H1 (cell line): Measurements from ENCODE around the gene C19orf47. TPM values are rescaled to one million over a fixed set of nuclear protein-coding genes. Genes with fewer than 3 reads are reported as not detected.

ENCODE experiments used
- CTCF ChIA-PET: fragments of 300-600 bp; sonication (Branson Sonifier 250); formaldehyde crosslinking; loops from one replicate; lab custom pipeline; 2021; ENCODE audit not compliant: partially characterized antibody; lab: Charles Lee
- POLR2A ChIA-PET: fragments of 300-600 bp; sonication (Branson Sonifier 250); formaldehyde crosslinking; loops from one replicate; lab custom pipeline; 2021; ENCODE audit warnings: inconsistent platforms; ENCODE audit not compliant: partially characterized antibody; lab: Charles Lee
- DNase-seq, 2 experiments: peaks; one replicate each; pipeline versions ENCODE4 v3.0.0 to v3.0.0-alpha.2; 2010 to 2022; ENCODE audit warnings: low spot score in 2 of 2, low read depth in 1 of 2, mixed read lengths in 1 of 2
- FAIRE-seq: peaks from 2 replicates; lab custom pipeline; 2011; peaks lifted over from hg19 to GRCh38; lab: Jason Lieb, UNC
- H2AFZ ChIP-seq: 2 replicates; pipeline ENCODE4 v1.8.1; 2012; ENCODE audit warnings: low read length, inconsistent platforms
- H2AK5ac ChIP-seq: 2 replicates; pipeline ENCODE4 v1.6.1; 2013; ENCODE audit warnings: low read depth, low read length
- H2BK120ac ChIP-seq: replicated peaks from 2 replicates; pipeline ENCODE3; 2013; ENCODE audit warnings: low read depth, low read length, inconsistent platforms
- H2BK12ac ChIP-seq: 2 replicates; pipeline ENCODE4 v1.6.1; 2013; ENCODE audit warnings: low read depth, low read length
- H2BK15ac ChIP-seq: 2 replicates; pipeline ENCODE4 v1.6.1; 2013; ENCODE audit warnings: low read length
- H2BK20ac ChIP-seq: 2 replicates; pipeline ENCODE4 v1.6.1; 2013; ENCODE audit warnings: low read length
- H2BK5ac ChIP-seq: 2 replicates; pipeline ENCODE4 v1.6.1; 2013; ENCODE audit warnings: low read depth, low read length
- H3K14ac ChIP-seq: 2 replicates; pipeline ENCODE4 v1.6.1; 2013; ENCODE audit warnings: inconsistent platforms; ENCODE audit not compliant: insufficient read length
- H3K18ac ChIP-seq: 2 replicates; pipeline ENCODE4 v1.6.1; 2013; ENCODE audit warnings: low read length; ENCODE audit errors: extremely low read depth
- H3K23ac ChIP-seq: 2 replicates; pipeline ENCODE4 v1.6.1; 2013; ENCODE audit warnings: inconsistent platforms; ENCODE audit not compliant: insufficient read length
- H3K23me2 ChIP-seq: 2 replicates; pipeline ENCODE4 v1.6.1; 2013; ENCODE audit warnings: low read depth, low read length
- H3K27ac ChIP-seq: 2 replicates; pipeline ENCODE4 v1.6.1; 2011; ENCODE audit warnings: low read depth, low read length, inconsistent platforms
- H3K27me3 ChIP-seq, 4 experiments: replicated peaks in 1 of 4; 1 replicate in 1 of 4; 2 replicates in 3 of 4; pipeline versions ENCODE4 v1.6.1 to v1.8.1; 2011 to 2013; ENCODE audit warnings: low read length in 3 of 4, mild to moderate bottlenecking in 3 of 4, inconsistent platforms in 2 of 4, mixed read lengths in 2 of 4, moderate library complexity in 1 of 4; ENCODE audit not compliant: control insufficient read depth in 3 of 4, insufficient read depth in 3 of 4; ENCODE audit errors: extremely low read depth in 1 of 4
- H3K36me3 ChIP-seq, 4 experiments: 2 replicates each; pipeline versions ENCODE4 v1.6.1 to v1.8.1; 2011 to 2013; ENCODE audit warnings: mild to moderate bottlenecking in 4 of 4, low read length in 3 of 4, moderate library complexity in 2 of 4, control low read depth in 1 of 4, inconsistent platforms in 1 of 4; ENCODE audit not compliant: insufficient read depth in 4 of 4, control insufficient read depth in 2 of 4
- H3K4ac ChIP-seq: replicated peaks from 2 replicates; pipeline ENCODE3; 2013; ENCODE audit warnings: low read length, low read depth, mixed read lengths, inconsistent platforms; ENCODE audit not compliant: insufficient read length
- H3K4me1 ChIP-seq, 4 experiments: replicated peaks in 1 of 4; 1 replicate in 1 of 4; 2 replicates in 3 of 4; pipeline versions ENCODE4 v1.6.1 to v1.8.1; 2011 to 2013; ENCODE audit warnings: low read length in 3 of 4, inconsistent platforms in 2 of 4, mixed read lengths in 1 of 4; ENCODE audit not compliant: insufficient read depth in 4 of 4, control insufficient read depth in 3 of 4
- H3K4me2 ChIP-seq, 2 experiments: 2 replicates each; pipeline versions ENCODE4 v1.6.1 to v1.8.1; 2011 to 2013; ENCODE audit warnings: low read depth in 2 of 2, low read length in 2 of 2, control low read depth in 1 of 2, inconsistent platforms in 1 of 2, mild to moderate bottlenecking in 1 of 2; ENCODE audit not compliant: insufficient read depth in 1 of 2
- H3K4me3 ChIP-seq, 4 experiments: fragments of 200-600, 300-600 bp in 1 of 4; sonication (generic), shearing (Covaris generic), sonication (Bioruptor Twin) in 1 of 4; 2 replicates each; pipeline versions ENCODE4 v1.5.1 to v1.8.1; 2011 to 2016; ENCODE audit warnings: low read length in 4 of 4, low read depth in 3 of 4, control low read depth in 2 of 4, inconsistent platforms in 2 of 4, mild to moderate bottlenecking in 2 of 4, mixed read lengths in 1 of 4, moderate library complexity in 1 of 4; ENCODE audit not compliant: insufficient read depth in 2 of 4; ENCODE audit errors: extremely low read depth in 1 of 4
- H3K56ac ChIP-seq: replicated peaks from 2 replicates; pipeline ENCODE3; 2013; ENCODE audit warnings: low read depth, mild to moderate bottlenecking, mixed read lengths, low read length, inconsistent platforms; ENCODE audit not compliant: insufficient read length
- H3K79me1 ChIP-seq: 2 replicates; pipeline ENCODE4 v1.6.1; 2013; ENCODE audit warnings: low read depth, low read length, control low read depth
- H3K79me2 ChIP-seq, 2 experiments: 2 replicates each; pipeline versions ENCODE4 v1.6.1 to v1.8.1; 2012 to 2013; ENCODE audit warnings: low read length in 2 of 2, mild to moderate bottlenecking in 2 of 2, inconsistent platforms in 1 of 2; ENCODE audit not compliant: insufficient read depth in 2 of 2, control insufficient read depth in 1 of 2
- H3K9ac ChIP-seq, 4 experiments: replicated peaks in 1 of 4; 1 replicate in 1 of 4; 2 replicates in 3 of 4; pipeline versions ENCODE4 v1.6.1 to v1.8.1; 2011 to 2013; ENCODE audit warnings: low read depth in 3 of 4, low read length in 3 of 4, control low read depth in 2 of 4, mild to moderate bottlenecking in 2 of 4, moderate library complexity in 2 of 4, inconsistent platforms in 1 of 4; ENCODE audit errors: extremely low read depth in 1 of 4
- H3K9me3 ChIP-seq, 2 experiments: 2 replicates each; pipeline versions ENCODE4 v1.6.1 to v1.8.1; 2012 to 2013; ENCODE audit warnings: mild to moderate bottlenecking in 2 of 2, moderate library complexity in 2 of 2, control low read depth in 1 of 2, inconsistent platforms in 1 of 2, low read depth in 1 of 2, low read length in 1 of 2, mixed read lengths in 1 of 2; ENCODE audit not compliant: insufficient read depth in 2 of 2
- H4K20me1 ChIP-seq, 2 experiments: replicated peaks in 1 of 2; 2 replicates each; pipeline versions ENCODE3 to v1.8.1; 2011 to 2013; ENCODE audit warnings: inconsistent platforms in 2 of 2, low read length in 2 of 2, mild to moderate bottlenecking in 1 of 2; ENCODE audit not compliant: insufficient read depth in 2 of 2, control insufficient read depth in 1 of 2
- H4K5ac ChIP-seq: 2 replicates; pipeline ENCODE4 v1.6.1; 2013; ENCODE audit warnings: low read length, low read depth, mixed read lengths, inconsistent platforms; ENCODE audit not compliant: insufficient read length
- H4K8ac ChIP-seq: 2 replicates; pipeline ENCODE4 v1.8.0; 2013; ENCODE audit warnings: mild to moderate bottlenecking, moderate library complexity, low read length, inconsistent platforms; ENCODE audit not compliant: insufficient read depth; ENCODE audit errors: extremely low read depth
- H4K91ac ChIP-seq: replicated peaks from 2 replicates; pipeline ENCODE3; 2013; ENCODE audit warnings: low read length, mixed read lengths, inconsistent platforms; ENCODE audit not compliant: insufficient read length
- JUND ChIP-seq: IDR thresholded peaks from 2 replicates; pipeline ENCODE4 v1.6.1; 2011; ENCODE audit warnings: mild to moderate bottlenecking, improper control_type of control experiment, low read length
- WGBS, 2 experiments: shearing (Covaris generic) in 1 of 2; methylation state at CpG; one replicate each; pipeline versions ENCODE4 v1.1.6 to v1.1.7; 2013 to 2015; ENCODE audit warnings: low lambda C conversion rate in 2 of 2, mixed read lengths in 2 of 2, inconsistent platforms in 1 of 2, low coverage in 1 of 2, missing lambda C conversion rate in 1 of 2; ENCODE audit not compliant: insufficient replicate concordance in 2 of 2, insufficient coverage in 1 of 2, insufficient read length in 1 of 2; ENCODE audit errors: extremely low coverage in 1 of 2, missing lambda C conversion rate in 1 of 2; 5-methylcytosine and 5-hydroxymethylcytosine counted together
- polyA plus RNA-seq, 7 experiments: library from polyadenylated mRNA; depleted of rRNA in 3 of 7; stranded (reverse) in 5 of 7; unstranded in 2 of 7; fragments of >200 nt in 5 of 7; fragments of 200-250 nt in 2 of 7; gene quantifications; 1 replicate in 5 of 7; 2 replicates in 1 of 7; 4 replicates in 1 of 7; pipeline versions ENCODE4 v1.2.1 to v1.2.3, GENCODE V29; 2011 to 2013; ENCODE audit warnings: missing spikeins in 2 of 7, mixed read lengths in 2 of 7
- total RNA-seq: library from RNA; stranded (reverse); fragmentation: NEBNext Ultra II Directional; extraction: Animal tissue kit (Norgen Biotek cat#: 25700); gene quantifications from 2 replicates; pipeline ENCODE4 v1.2.1, GENCODE V29; 2021

Gene C19orf47
- total and polyA plus RNA-seq, 2 of the 8 experiments (the other 6 are each of a cell fraction or from before 2014, with no cell fraction given), result 17.8 to 27.3 TPM

- POLR2A ChIA-PET, result no interaction called here
- FAIRE-seq, result no peak
- Histone ChIP-seq H3K79me1 (no peaks in the 10 kb centered on the region), H2BK15ac (no peak overlapping the region), H3K4me1 (peaks cover 0 to 16% (median 10%) of the 10 kb centered on the region in 4 experiments; a peak in 6 of 7 replicates), H3K23ac (no peak overlapping the region), H3K56ac (no peak overlapping the region), H3K4ac (no peak overlapping the region), H3K23me2 (peaks cover 2% of the 10 kb centered on the region), H3K27me3 (no peaks in the 10 kb centered on the region), H3K14ac (no peak overlapping the region), H4K20me1 (peaks cover 0 to 5% of the 10 kb centered on the region in 2 experiments), H4K5ac (no peak overlapping the region), H3K27ac (no peak overlapping the region), H3K18ac (no peak overlapping the region), H3K36me3 (peaks cover 0 to 4% (median 3%) of the 10 kb centered on the region in 4 experiments; a peak in 3 of 8 replicates), H4K91ac (no peak overlapping the region), H2BK120ac (no peak overlapping the region), H2AK5ac (no peak overlapping the region), H2BK5ac (no peak overlapping the region), H3K4me2 (no peak overlapping the region), H2BK12ac (no peak overlapping the region), H2BK20ac (no peak overlapping the region), H3K9ac (no peak overlapping the region), H3K9me3 (no peaks in the 10 kb centered on the region), H4K8ac (no peak overlapping the region), H2AFZ (no peak overlapping the region), H3K4me3 (no peak overlapping the region), H3K79me2 (no peaks in the 10 kb centered on the region)
- DNase-seq, result no peak
- no peak for TF ChIP-seq JUND
- CTCF ChIA-PET, result no interaction called here
- WGBS, 2 experiments, result 90% methylated on average over 5 of the region's 5 CpGs; no CpG with 5 or more reads in 1 of the 2 experiments
These were observed 14.9 kb upstream of the C19orf47 start for GRCh38 chr19:40363069-40363468.
